Sigmoid colon (tissue), 7 donors: Measurements from ENCODE around the gene PGP. TPM values are rescaled to one million over a fixed set of nuclear protein-coding genes. Genes with fewer than 3 reads are reported as not detected.

Source experiments
- DNase-seq: peaks from one replicate; pipeline ENCODE4 v3.0.0-alpha.2; 2019
- H3K27ac ChIP-seq, 4 donors: fragments of 200-600 bp; sonication (generic); one replicate each; pipeline ENCODE4 v1.5.1; 2016 to 2019; ENCODE audit warnings: mild to moderate bottlenecking in 1 of 4
- H3K27me3 ChIP-seq, 3 donors: fragments of 200-600 bp; sonication (generic); one replicate each; pipeline ENCODE4 v1.5.1; 2019; ENCODE audit warnings: mild to moderate bottlenecking in 1 of 3
- H3K36me3 ChIP-seq, 4 donors: fragments of 200-600 bp; sonication (generic); one replicate each; pipeline ENCODE4 v1.5.1; 2016 to 2019
- H3K4me1 ChIP-seq, 4 donors: fragments of 200-600 bp; sonication (generic); one replicate each; pipeline ENCODE4 v1.5.1; 2017 to 2019
- H3K4me3 ChIP-seq, 4 donors: fragments of 200-600 bp; sonication (generic); one replicate each; pipeline ENCODE4 v1.5.1; 2017 to 2019; ENCODE audit warnings: mild to moderate bottlenecking in 2 of 4, moderate library complexity in 1 of 4
- H3K9me3 ChIP-seq, 4 donors: fragments of 200-600 bp in 3 of 4; sonication (generic) in 3 of 4; one replicate each; pipeline versions ENCODE4 v1.5.1 to v1.6.1; 2013 to 2019
- CTCF ChIP-seq, 4 experiments: fragments of 450-650 bp in 3 of 4; fragments of 200-600 bp in 1 of 4; IDR thresholded peaks; one replicate each; pipeline ENCODE4 v1.5.1; 2016 to 2019; ENCODE audit warnings: antibody characterized with exemption in 4 of 4, mild to moderate bottlenecking in 3 of 4, moderate library complexity in 2 of 4
- EP300 ChIP-seq, 4 donors: sonication (generic); formaldehyde crosslinking; IDR thresholded peaks; one replicate each; pipeline ENCODE4 v1.6.1; 2017; ENCODE audit warnings: antibody characterized with exemption in 4 of 4
- POLR2A ChIP-seq, 2 donors: fragments of 450-650 bp; IDR thresholded peaks; one replicate each; pipeline ENCODE4 v1.6.1; 2016; ENCODE audit warnings: antibody characterized with exemption in 2 of 2, mild to moderate bottlenecking in 2 of 2, moderate library complexity in 2 of 2
- POLR2AphosphoS5 ChIP-seq, 4 donors: sonication (generic); formaldehyde crosslinking; IDR thresholded peaks; one replicate each; pipeline ENCODE4 v1.6.1; 2017; ENCODE audit warnings: antibody characterized with exemption in 4 of 4
- WGBS, 2 donors: extraction: QIAGEN DNeasy Blood & Tissue Kit; methylation state at CpG; one replicate each; pipeline ENCODE4 v1.1.7; 2013; 5-methylcytosine and 5-hydroxymethylcytosine counted together
- intact Hi-C: fragments of 100-400 bp; cut with DNase I; formaldehyde crosslinking; loops from one replicate; pipeline ENCODE4 v1.15.1; 2023
- polyA plus RNA-seq, 3 donors: library from polyadenylated mRNA; stranded (reverse); fragments of 200-250 nt; gene quantifications; one replicate each; pipeline ENCODE4 v1.2.3, GENCODE V29; 2013
- total RNA-seq, 4 donors: library from RNA; depleted of rRNA; stranded (reverse); fragments of >200 nt; gene quantifications; one replicate each; pipeline ENCODE4 v1.1.0, GENCODE V29; 2016
- donor health status: healthy with polysubstance abuse.
- donor health status: Bipolar disorder and iron deficiency.
- donor health status: healthy.

Gene PGP
- total and polyA plus RNA-seq, 7 donors = 6.0 to 20.2 (median 10.3) TPM

GRCh38 chr16:2253293-2253692, 38.7 kb upstream of the PGP start:
- TF ChIP-seq CTCF (IDR thresholded peaks at IDR 0.05) = no peak
- no peak for TF ChIP-seq POLR2A (IDR thresholded peaks at IDR 0.05)
- no peak for TF ChIP-seq EP300 (IDR thresholded peaks at IDR 0.05)
- no peak for TF ChIP-seq POLR2AphosphoS5 (IDR thresholded peaks at IDR 0.05)
- Histone ChIP-seq H3K27me3 (no peaks in the 10 kb centered on the region), H3K4me1 (peaks cover 0 to 27% (median 23%) of the 10 kb centered on the region in 4 donors), H3K27ac (no peak overlapping the region), H3K4me3 (no peak overlapping the region), H3K36me3 (peaks cover 37 to 59% (median 49%) of the 10 kb centered on the region in 4 donors), H3K9me3 (no peaks in the 10 kb centered on the region)
- 84 to 87% methylated on average over 11 of the region's 11 CpGs for WGBS, 2 donors
- DNase-seq = no peak
- intact Hi-C loops = loop anchor here (5.0 kb wide), 2 partner anchors 46 to 231 kb away; partner anchors contain the start of gene MLST8

- H3K4me3 ChIP-seq = no peak overlapping the region
- peaks cover 0 to 27% (median 23%) of the 10 kb centered on the region in 4 donors for H3K4me1 ChIP-seq
- peaks cover 36 to 54% (median 46%) of the 10 kb centered on the region in 4 donors for H3K36me3 ChIP-seq
- no peak for DNase-seq
- 93 to 94% methylated on average over 7 of the region's 7 CpGs for WGBS, 2 donors
- no peaks in the 10 kb centered on the region for H3K9me3 ChIP-seq
- intact Hi-C loops = loop anchor here (5.0 kb wide), 2 partner anchors 45 to 230 kb away; partner anchors contain the start of gene MLST8
- no peaks in the 10 kb centered on the region for H3K27me3 ChIP-seq
- TF ChIP-seq POLR2AphosphoS5 (IDR thresholded peaks at IDR 0.05) = no peak
- TF ChIP-seq POLR2A (IDR thresholded peaks at IDR 0.05) = no peak
- TF ChIP-seq CTCF (IDR thresholded peaks at IDR 0.05) = no peak
- no peak for TF ChIP-seq EP300 (IDR thresholded peaks at IDR 0.05)
- peak overlapping the region in 2 of 4 donors; percentile 93 to 94 for H3K27ac ChIP-seq
These were observed 38.1 kb upstream of the PGP start for GRCh38 chr16:2252806-2253148.

- 1 to 2% methylated on average over 88 of the region's 88 CpGs for WGBS, 2 donors
- H3K27ac ChIP-seq = peak within 1 kb of the TSS; percentile 90 to 94 (median 92)
- H3K4me3 ChIP-seq = peak within 1 kb of the TSS; percentile 63 to 75 (median 70)
- H3K9me3 ChIP-seq = no peaks in the 10 kb centered on the region
- peaks cover 31 to 44% (median 38%) of the 10 kb centered on the region in 4 donors for H3K36me3 ChIP-seq
- no peaks in the 10 kb centered on the region for H3K27me3 ChIP-seq
- peaks cover 0 to 27% (median 23%) of the 10 kb centered on the region in 4 donors for H3K4me1 ChIP-seq
- TF ChIP-seq EP300 (IDR thresholded peaks at IDR 0.05) (no peak), POLR2A (IDR thresholded peaks at IDR 0.05) (peak; percentile 55 to 71), POLR2AphosphoS5 (IDR thresholded peaks at IDR 0.05) (peak; percentile 92 to 95 (median 94)), CTCF (IDR thresholded peaks at IDR 0.05) (peak; percentile 66 to 76 (median 70))
- intact Hi-C loops = loop anchor here (1.0 to 5.0 kb wide), 5 partner anchors 17 to 229 kb away; partner anchors contain the start of genes E4F1, MLST8 and RNPS1
- peak; percentile 98 for DNase-seq
These were observed 36.9 kb upstream of the PGP start, which contains the start of gene ECI1 for GRCh38 chr16:2251296-2252111. ECI1 (minus strand) TSS chr16:2251587; CDS start chr16:2251566, 21 bp downstream.

- peaks cover 31 to 44% (median 38%) of the 10 kb centered on the region in 4 donors for H3K36me3 ChIP-seq
- H3K4me3 ChIP-seq = peak overlapping the region; percentile 63 to 75 (median 70)
- DNase-seq = peak; percentile 72
- H3K9me3 ChIP-seq = no peaks in the 10 kb centered on the region
- intact Hi-C loops = loop anchor here (1.0 to 5.0 kb wide), 5 partner anchors 18 to 228 kb away; partner anchors contain the start of genes E4F1, MLST8 and RNPS1
- peak overlapping the region; percentile 90 to 94 (median 92) for H3K27ac ChIP-seq
- 3 to 10% methylated on average over 35 of the region's 35 CpGs for WGBS, 2 donors
- no peaks in the 10 kb centered on the region for H3K27me3 ChIP-seq
- H3K4me1 ChIP-seq = peaks cover 0 to 27% (median 23%) of the 10 kb centered on the region in 4 donors
- TF ChIP-seq EP300 (IDR thresholded peaks at IDR 0.05) = no peak
- TF ChIP-seq POLR2AphosphoS5 (IDR thresholded peaks at IDR 0.05) = no peak
- TF ChIP-seq POLR2A (IDR thresholded peaks at IDR 0.05) = no peak
- no peak for TF ChIP-seq CTCF (IDR thresholded peaks at IDR 0.05)
These were observed 36.1 kb upstream of the PGP start for GRCh38 chr16:2250652-2251295.
